HCT116 (cell line): ENCODE data around the gene ZHX3. TPM values are rescaled to one million over a fixed set of nuclear protein-coding genes. Genes with fewer than 3 reads are reported as not detected.

ENCODE experiments used
- ATAC-seq: fragments of 200-7000 bp; cut with Tn5 transposase; 2 replicates; pipeline ENCODE4 v1.9.1; 2020; ENCODE audit warnings: mild to moderate bottlenecking, moderate library complexity
- BruUV-seq: library from RNA; stranded (reverse); fragments of 400-500 nt; replicated peaks from 2 replicates; lab custom pipeline; 2021; lab: Mats Ljungman, UMichigan
- CTCF ChIA-PET: fragments of 300-600 bp; sonication (Branson Sonifier 250); formaldehyde crosslinking; loops from one replicate; lab custom pipeline; 2021; ENCODE audit warnings: antibody characterized with exemption; lab: Charles Lee
- POLR2A ChIA-PET: fragments of 300-600, 350-600 bp; sonication (Branson Sonifier 250); formaldehyde crosslinking; loops from one replicate; lab custom pipeline; 2021; ENCODE audit warnings: antibody characterized with exemption; lab: Charles Lee
- RAD21 ChIA-PET, 2 experiments: fragments of 300-600 bp; sonication (Branson Sonifier 250); formaldehyde crosslinking; loops; one replicate each; lab custom pipeline; 2023; ENCODE audit warnings: low total read pairs in 2 of 2; ENCODE audit not compliant: uncharacterized antibody in 2 of 2, unreplicated experiment in 2 of 2, low non-redundant PET in 1 of 2; lab: Charles Lee
- DNase-seq: peaks from one replicate; pipeline ENCODE4 v3.0.0-alpha.2; 2010; ENCODE audit warnings: low read depth, low spot score
- H2AFZ ChIP-seq: fragments of 200-600 bp; shearing (Covaris generic), sonication (generic); 2 replicates; pipeline ENCODE4 v1.6.1; 2017; ENCODE audit warnings: low read depth, mixed run types, mixed read lengths, antibody characterized with exemption, low read length; ENCODE audit not compliant: poor library complexity, severe bottlenecking
- H3K27ac ChIP-seq: 2 replicates; pipeline ENCODE4 v1.5.1; 2012; ENCODE audit warnings: low read depth, low read length
- H3K27me3 ChIP-seq: fragments of 200-600 bp; sonication (generic); 2 replicates; pipeline ENCODE4 v1.6.1; 2016; ENCODE audit warnings: mixed run types, low read length, mixed read lengths; ENCODE audit not compliant: insufficient read depth
- H3K36me3 ChIP-seq, 2 experiments: fragments of 200-500 bp in 1 of 2; fragments of 200-600 bp in 1 of 2; sonication (Bioruptor generic) in 1 of 2; sonication (generic) in 1 of 2; 2 replicates each; pipeline versions ENCODE4 v1.5.1 to v1.6.1; 2014 to 2016; ENCODE audit warnings: low read length in 2 of 2, inconsistent platforms in 1 of 2, mixed read lengths in 1 of 2, mixed run types in 1 of 2; ENCODE audit not compliant: insufficient read depth in 2 of 2, control insufficient read depth in 1 of 2
- H3K4me1 ChIP-seq, 2 experiments: fragments of 200-600 bp in 1 of 2; sonication (generic) in 1 of 2; 2 replicates each; pipeline versions ENCODE4 v1.5.1 to v1.6.1; 2012 to 2017; ENCODE audit warnings: low read length in 2 of 2, inconsistent platforms in 1 of 2, mild to moderate bottlenecking in 1 of 2, mixed read lengths in 1 of 2, mixed run types in 1 of 2, moderate library complexity in 1 of 2; ENCODE audit not compliant: insufficient read depth in 2 of 2, control insufficient read depth in 1 of 2
- H3K4me2 ChIP-seq: fragments of 200-600 bp; sonication (generic); 2 replicates; pipeline ENCODE4 v1.6.1; 2017; ENCODE audit warnings: mixed run types, low read length, mixed read lengths
- H3K4me3 ChIP-seq, 2 experiments: fragments of 200-600 bp in 1 of 2; sonication (generic) in 1 of 2; replicated peaks in 1 of 2; 2 replicates each; pipeline ENCODE4 v1.5.1; 2011 to 2016; ENCODE audit warnings: low read length in 2 of 2, control low read depth in 1 of 2, low read depth in 1 of 2, mild to moderate bottlenecking in 1 of 2, mixed read lengths in 1 of 2, mixed run types in 1 of 2
- H3K79me2 ChIP-seq: fragments of 200-600 bp; sonication (generic); 2 replicates; pipeline ENCODE4 v1.6.1; 2017; ENCODE audit warnings: mild to moderate bottlenecking, mixed run types, low read length, moderate library complexity, mixed read lengths; ENCODE audit not compliant: insufficient read depth
- H3K9ac ChIP-seq: fragments of 200-600 bp; sonication (generic); 2 replicates; pipeline ENCODE4 v1.6.1; 2016; ENCODE audit warnings: low read length, mixed read lengths
- H3K9me2 ChIP-seq: fragments of 200-600 bp; sonication (generic), shearing (Covaris generic); 2 replicates; pipeline ENCODE4 v1.6.1; 2017; ENCODE audit warnings: mixed run types, mild to moderate bottlenecking, moderate library complexity; ENCODE audit not compliant: insufficient read depth
- H3K9me3 ChIP-seq, 2 experiments: fragments of 200-500 bp in 1 of 2; fragments of 200-600 bp in 1 of 2; sonication (Bioruptor generic) in 1 of 2; sonication (generic) in 1 of 2; 2 replicates each; pipeline ENCODE4 v1.6.1; 2014 to 2017; ENCODE audit warnings: low read length in 2 of 2, mixed read lengths in 2 of 2, inconsistent platforms in 1 of 2, low read depth in 1 of 2, mild to moderate bottlenecking in 1 of 2, mixed run types in 1 of 2, moderate library complexity in 1 of 2; ENCODE audit not compliant: control insufficient read depth in 1 of 2, insufficient read depth in 1 of 2
- H4K20me1 ChIP-seq: fragments of 200-600 bp; sonication (generic), shearing (Covaris generic); 2 replicates; pipeline ENCODE4 v1.6.1; 2017; ENCODE audit warnings: mixed run types, mild to moderate bottlenecking, moderate library complexity; ENCODE audit not compliant: insufficient read depth
- ATF3 ChIP-seq: IDR thresholded peaks from 2 replicates; pipeline ENCODE4 v1.6.1; 2012
- CBX3 ChIP-seq: IDR thresholded peaks from 2 replicates; pipeline ENCODE4 v1.6.1; 2012; ENCODE audit warnings: low read depth
- CEBPB ChIP-seq: IDR thresholded peaks from 2 replicates; pipeline ENCODE4 v1.6.1; 2012; ENCODE audit warnings: low read depth
- CTCF ChIP-seq, 3 experiments: fragments of 200-600 bp in 1 of 3; sonication (generic) in 1 of 3; IDR thresholded peaks in 2 of 3; conservative IDR thresholded peaks in 1 of 3; 2 replicates each; pipeline ENCODE4 v1.5.1; 2012 to 2017; ENCODE audit warnings: low read depth in 2 of 3, low read length in 2 of 3, antibody characterized with exemption in 1 of 3, borderline replicate concordance in 1 of 3, control low read depth in 1 of 3, mild to moderate bottlenecking in 1 of 3, mixed read lengths in 1 of 3, mixed run types in 1 of 3, moderate library complexity in 1 of 3; ENCODE audit not compliant: insufficient read depth in 1 of 3
- EGR1 ChIP-seq: IDR thresholded peaks from 2 replicates; pipeline ENCODE4 v1.6.1; 2012; ENCODE audit warnings: low read depth
- EZH2 ChIP-seq: fragments of 200-600 bp; sonication (generic); IDR thresholded peaks from 2 replicates; pipeline ENCODE4 v1.6.1; 2017; ENCODE audit warnings: antibody characterized with exemption, mixed run types
- EZH2phosphoT487 ChIP-seq: fragments of 200-600 bp; IDR thresholded peaks from 2 replicates; pipeline ENCODE4 v1.6.1; 2018; ENCODE audit warnings: antibody characterized with exemption, borderline replicate concordance
- JUND ChIP-seq: IDR thresholded peaks from 2 replicates; pipeline ENCODE4 v1.6.1; 2012
- POLR2A ChIP-seq: IDR thresholded peaks from 2 replicates; pipeline ENCODE4 v1.7.0; 2011; ENCODE audit warnings: borderline replicate concordance; ENCODE audit not compliant: insufficient read depth, insufficient read length; ENCODE audit errors: extremely low read depth
- POLR2AphosphoS5 ChIP-seq: IDR thresholded peaks from 2 replicates; pipeline ENCODE4 v1.6.1; 2011; ENCODE audit warnings: mild to moderate bottlenecking, low read depth, low read length, moderate library complexity
- SIN3A ChIP-seq: IDR thresholded peaks from 2 replicates; pipeline ENCODE4 v1.6.1; 2012; ENCODE audit warnings: low read depth
- SP1 ChIP-seq: IDR thresholded peaks from 2 replicates; pipeline ENCODE4 v1.6.1; 2012; ENCODE audit warnings: low read depth
- SRF ChIP-seq: IDR thresholded peaks from 2 replicates; pipeline ENCODE4 v1.6.1; 2012; ENCODE audit warnings: low read depth
- TCF7L2 ChIP-seq: IDR thresholded peaks from 2 replicates; pipeline ENCODE4 v1.7.0; 2011; ENCODE audit warnings: borderline replicate concordance, inconsistent platforms; ENCODE audit not compliant: insufficient read depth, insufficient read length; ENCODE audit errors: extremely low read depth
- YY1 ChIP-seq: IDR thresholded peaks from 2 replicates; pipeline ENCODE4 v1.6.1; 2011; ENCODE audit warnings: low read length, low read depth, moderate library complexity, mild to moderate bottlenecking; ENCODE audit not compliant: insufficient replicate concordance; ENCODE audit errors: extremely low read depth
- ZBTB33 ChIP-seq: IDR thresholded peaks from 2 replicates; pipeline ENCODE4 v1.6.1; 2011; ENCODE audit warnings: mild to moderate bottlenecking, low read length, moderate library complexity; ENCODE audit not compliant: insufficient replicate concordance; ENCODE audit errors: extremely low read depth
- ZNF274 ChIP-seq: fragments of 200-500 bp; sonication (Bioruptor generic); IDR thresholded peaks from 2 replicates; pipeline ENCODE4 v1.6.1; 2014; ENCODE audit warnings: mild to moderate bottlenecking, low read depth, low read length, inconsistent platforms
- intact Hi-C: fragments of 100-400 bp; cut with micrococcal nuclease; formaldehyde crosslinking; loops from 2 replicates; pipeline ENCODE4 v1.10.0; 2022
- total RNA-seq: library from RNA; stranded (reverse); gene quantifications from one replicate; pipeline ENCODE4 v1.2.1, GENCODE V29; 2021; ENCODE audit not compliant: unreplicated experiment
- TF ChIP-seq, protein P1 (sequence below): IDR thresholded peaks from 2 replicates; pipeline ENCODE4 v1.6.1; 2012; ENCODE audit warnings: low read depth

Gene ZHX3
- total RNA-seq, 1 experiment from 2014 or later = 13.3 TPM

GRCh38 chr20:41135888-41136679, 181.4 kb downstream of the ZHX3 start:
- DNase-seq (no peak), ATAC-seq (no peak)
- CTCF ChIA-PET = interaction anchor here (0.6 to 2.5 kb wide), 20 partner anchors 8 to 283 kb away, joined by 3 to 53 read pairs (median 4); partner anchors contain the start of gene LPIN3
- H3K9ac ChIP-seq = peak overlapping the region; percentile 84
- no peaks in the 10 kb centered on the region for H3K27me3 ChIP-seq
- H4K20me1 ChIP-seq = no peaks in the 10 kb centered on the region
- peaks cover 0 to 5% of the 10 kb centered on the region in 2 experiments; a peak in 1 of 4 replicates for H3K36me3 ChIP-seq
- peak overlapping the region; percentile 57 to 79 for H3K4me3 ChIP-seq
- no peaks in the 10 kb centered on the region for H3K9me2 ChIP-seq
- peaks cover 29% of the 10 kb centered on the region; the same call in 1 of the 2 replicates for H3K79me2 ChIP-seq
- H3K4me1 ChIP-seq = peaks cover 9 to 20% of the 10 kb centered on the region in 2 experiments; a peak in 3 of 4 replicates
- POLR2A ChIA-PET = interaction anchor here (0.9 to 1.2 kb wide), 2 partner anchors 181 to 205 kb away, joined by 3 read pairs; partner anchors contain the start of gene LPIN3
- H3K27ac ChIP-seq = peak overlapping the region; percentile 85; the same call in 1 of the 2 replicates
- RAD21 ChIA-PET = interaction anchor here in 1 of 2 experiments (1.1 to 1.7 kb wide), 2 partner anchors 96 to 204 kb away, joined by 4 to 9 read pairs; partner anchors contain the start of gene LPIN3
- no peak overlapping the region for H2AFZ ChIP-seq
- no TSS peak for BruUV-seq
- intact Hi-C loops = loop anchor here (1.0 kb wide), 1 partner anchor 204 kb away; the partner anchor contains the start of gene LPIN3
- TF ChIP-seq CEBPB = no peak
- no peak for TF ChIP-seq YY1
- TF ChIP-seq EZH2phosphoT487 = no peak
- TF ChIP-seq, protein P1, sequence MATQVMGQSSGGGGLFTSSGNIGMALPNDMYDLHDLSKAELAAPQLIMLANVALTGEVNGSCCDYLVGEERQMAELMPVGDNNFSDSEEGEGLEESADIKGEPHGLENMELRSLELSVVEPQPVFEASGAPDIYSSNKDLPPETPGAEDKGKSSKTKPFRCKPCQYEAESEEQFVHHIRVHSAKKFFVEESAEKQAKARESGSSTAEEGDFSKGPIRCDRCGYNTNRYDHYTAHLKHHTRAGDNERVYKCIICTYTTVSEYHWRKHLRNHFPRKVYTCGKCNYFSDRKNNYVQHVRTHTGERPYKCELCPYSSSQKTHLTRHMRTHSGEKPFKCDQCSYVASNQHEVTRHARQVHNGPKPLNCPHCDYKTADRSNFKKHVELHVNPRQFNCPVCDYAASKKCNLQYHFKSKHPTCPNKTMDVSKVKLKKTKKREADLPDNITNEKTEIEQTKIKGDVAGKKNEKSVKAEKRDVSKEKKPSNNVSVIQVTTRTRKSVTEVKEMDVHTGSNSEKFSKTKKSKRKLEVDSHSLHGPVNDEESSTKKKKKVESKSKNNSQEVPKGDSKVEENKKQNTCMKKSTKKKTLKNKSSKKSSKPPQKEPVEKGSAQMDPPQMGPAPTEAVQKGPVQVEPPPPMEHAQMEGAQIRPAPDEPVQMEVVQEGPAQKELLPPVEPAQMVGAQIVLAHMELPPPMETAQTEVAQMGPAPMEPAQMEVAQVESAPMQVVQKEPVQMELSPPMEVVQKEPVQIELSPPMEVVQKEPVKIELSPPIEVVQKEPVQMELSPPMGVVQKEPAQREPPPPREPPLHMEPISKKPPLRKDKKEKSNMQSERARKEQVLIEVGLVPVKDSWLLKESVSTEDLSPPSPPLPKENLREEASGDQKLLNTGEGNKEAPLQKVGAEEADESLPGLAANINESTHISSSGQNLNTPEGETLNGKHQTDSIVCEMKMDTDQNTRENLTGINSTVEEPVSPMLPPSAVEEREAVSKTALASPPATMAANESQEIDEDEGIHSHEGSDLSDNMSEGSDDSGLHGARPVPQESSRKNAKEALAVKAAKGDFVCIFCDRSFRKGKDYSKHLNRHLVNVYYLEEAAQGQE = no peak
- no peak for TF ChIP-seq POLR2A
- no peak for TF ChIP-seq ZBTB33
- TF ChIP-seq ATF3 = no peak
- no peak for TF ChIP-seq CBX3
- TF ChIP-seq POLR2AphosphoS5 = no peak
- TF ChIP-seq EGR1 = no peak
- no peak for TF ChIP-seq JUND
- TF ChIP-seq TCF7L2 = no peak
- no peak for TF ChIP-seq CTCF (IDR thresholded peaks at IDR 0.05 in 2 of 3, conservative IDR thresholded peaks at IDR 0.05 in 1 of 3; ENCODE audit: borderline replicate concordance in 1 of 3, insufficient read depth in 1 of 3, low read depth in 2 of 3, low read length in 2 of 3)
- no peak for TF ChIP-seq SIN3A
- TF ChIP-seq SP1 = no peak
- no peak for TF ChIP-seq EZH2
- no peak for TF ChIP-seq SRF
- TF ChIP-seq ZNF274 = no peak
- H3K4me2 ChIP-seq = peak overlapping the region; percentile 97
- no peaks in the 10 kb centered on the region for H3K9me3 ChIP-seq
